WTC11 (cell line): Measurements from ENCODE around the gene STPG3. TPM values are rescaled to one million over a fixed set of nuclear protein-coding genes. Genes with fewer than 3 reads are reported as not detected.

Experiments used
- E2F5 ChIP-seq: sonication (generic); formaldehyde crosslinking; IDR thresholded peaks from 2 replicates; pipeline ENCODE4 v1.8.1; 2022; ENCODE audit warnings: mild to moderate bottlenecking, moderate library complexity, missing genetic modification reagents
- EMX1 ChIP-seq: fragments of 250-450 bp; sonication (Bioruptor Pico); IDR thresholded peaks from 2 replicates; pipeline ENCODE4 v1.8.0; 2021; ENCODE audit warnings: mild to moderate bottlenecking
- ERG ChIP-seq: fragments of 250-450 bp; sonication (Bioruptor Pico); IDR thresholded peaks from 2 replicates; pipeline ENCODE4 v1.8.0; 2021; ENCODE audit warnings: mild to moderate bottlenecking
- ESRRA ChIP-seq: sonication (generic); formaldehyde crosslinking; IDR thresholded peaks from 2 replicates; pipeline ENCODE4 v1.8.1; 2022; ENCODE audit warnings: mild to moderate bottlenecking, missing genetic modification reagents, borderline replicate concordance
- FOXK1 ChIP-seq: sonication (generic); formaldehyde crosslinking; IDR thresholded peaks from 2 replicates; pipeline ENCODE4 v1.8.0; 2022; ENCODE audit warnings: mild to moderate bottlenecking, moderate library complexity, missing genetic modification reagents
- FOXP4 ChIP-seq: sonication (generic); formaldehyde crosslinking; IDR thresholded peaks from 2 replicates; pipeline ENCODE4 v1.8.0; 2022; ENCODE audit warnings: mild to moderate bottlenecking, missing genetic modification reagents
- GABPB1 ChIP-seq: sonication (generic); formaldehyde crosslinking; IDR thresholded peaks from 2 replicates; pipeline ENCODE4 v1.8.1; 2023; ENCODE audit warnings: mild to moderate bottlenecking, missing genetic modification reagents
- JUN ChIP-seq: sonication (generic); formaldehyde crosslinking; IDR thresholded peaks from 2 replicates; pipeline ENCODE4 v1.8.0; 2023; ENCODE audit warnings: mild to moderate bottlenecking, missing genetic modification reagents
- MXD4 ChIP-seq: fragments of 250-450 bp; sonication (Bioruptor Pico); IDR thresholded peaks from 2 replicates; pipeline ENCODE4 v1.8.0; 2021; ENCODE audit warnings: mild to moderate bottlenecking, moderate library complexity, borderline replicate concordance
- NFYB ChIP-seq: sonication (generic); formaldehyde crosslinking; conservative IDR thresholded peaks from 2 replicates; pipeline ENCODE4 v1.8.0; 2022; ENCODE audit warnings: low read depth, missing genetic modification reagents
- OVOL2 ChIP-seq: fragments of 250-450 bp; sonication (Bioruptor Pico); IDR thresholded peaks from 2 replicates; pipeline ENCODE4 v1.9.0; 2021; ENCODE audit warnings: mild to moderate bottlenecking, borderline replicate concordance
- SMAD3 ChIP-seq: sonication (generic); formaldehyde crosslinking; IDR thresholded peaks from 2 replicates; pipeline ENCODE4 v1.8.0; 2022; ENCODE audit warnings: missing genetic modification reagents, mild to moderate bottlenecking, borderline replicate concordance
- SMAD4 ChIP-seq: sonication (generic); formaldehyde crosslinking; IDR thresholded peaks from 2 replicates; pipeline ENCODE4 v1.8.0; 2022; ENCODE audit warnings: mild to moderate bottlenecking, missing genetic modification reagents
- SP1 ChIP-seq: sonication (generic); formaldehyde crosslinking; conservative IDR thresholded peaks from 2 replicates; pipeline ENCODE4 v1.8.1; 2022; ENCODE audit warnings: missing genetic modification reagents
- STAT6 ChIP-seq: sonication (generic); formaldehyde crosslinking; conservative IDR thresholded peaks from 2 replicates; pipeline ENCODE4 v1.8.1; 2023; ENCODE audit warnings: mild to moderate bottlenecking, low read depth, missing genetic modification reagents, moderate library complexity
- TEAD1 ChIP-seq: sonication (generic); formaldehyde crosslinking; IDR thresholded peaks from 2 replicates; pipeline ENCODE4 v1.8.0; 2022; ENCODE audit warnings: mild to moderate bottlenecking, missing genetic modification reagents
- USF1 ChIP-seq: sonication (generic); formaldehyde crosslinking; IDR thresholded peaks from 2 replicates; pipeline ENCODE4 v1.8.0; 2022; ENCODE audit warnings: mild to moderate bottlenecking, missing genetic modification reagents
- ZSCAN18 ChIP-seq: fragments of 250-450 bp; sonication (Bioruptor Pico); IDR thresholded peaks from 2 replicates; pipeline ENCODE4 v2.1.2; 2022; ENCODE audit warnings: mild to moderate bottlenecking, moderate library complexity
- total RNA-seq: library from RNA; stranded (reverse); gene quantifications from 3 replicates; pipeline ENCODE4 v1.2.3, GENCODE V29; 2021
- TF ChIP-seq, protein P1 (sequence below): sonication (generic); formaldehyde crosslinking; IDR thresholded peaks from 2 replicates; pipeline ENCODE4 v1.8.1; 2022; ENCODE audit warnings: missing genetic modification reagents, borderline replicate concordance
- TF ChIP-seq, protein P2 (sequence below): sonication (generic); formaldehyde crosslinking; IDR thresholded peaks from 2 replicates; pipeline ENCODE4 v1.8.1; 2023; ENCODE audit warnings: mild to moderate bottlenecking, missing genetic modification reagents
- TF ChIP-seq, protein P3 (sequence below): sonication (generic); formaldehyde crosslinking; IDR thresholded peaks from 2 replicates; pipeline ENCODE4 v1.8.0; 2022; ENCODE audit warnings: mild to moderate bottlenecking, missing genetic modification reagents
- TF ChIP-seq, protein P4 (sequence below): fragments of 250-450 bp; sonication (Bioruptor Pico); IDR thresholded peaks from 2 replicates; pipeline ENCODE4 v1.9.0; 2021; ENCODE audit warnings: moderate library complexity, mild to moderate bottlenecking, inconsistent platforms, borderline replicate concordance
- TF ChIP-seq, protein P5 (sequence below): sonication (generic); formaldehyde crosslinking; IDR thresholded peaks from 2 replicates; pipeline ENCODE4 v1.8.1; 2022; ENCODE audit warnings: mild to moderate bottlenecking, missing genetic modification reagents, moderate library complexity, borderline replicate concordance

Gene STPG3
- total RNA-seq, 1 experiment from 2014 or later = 0.26 TPM

DNA sequence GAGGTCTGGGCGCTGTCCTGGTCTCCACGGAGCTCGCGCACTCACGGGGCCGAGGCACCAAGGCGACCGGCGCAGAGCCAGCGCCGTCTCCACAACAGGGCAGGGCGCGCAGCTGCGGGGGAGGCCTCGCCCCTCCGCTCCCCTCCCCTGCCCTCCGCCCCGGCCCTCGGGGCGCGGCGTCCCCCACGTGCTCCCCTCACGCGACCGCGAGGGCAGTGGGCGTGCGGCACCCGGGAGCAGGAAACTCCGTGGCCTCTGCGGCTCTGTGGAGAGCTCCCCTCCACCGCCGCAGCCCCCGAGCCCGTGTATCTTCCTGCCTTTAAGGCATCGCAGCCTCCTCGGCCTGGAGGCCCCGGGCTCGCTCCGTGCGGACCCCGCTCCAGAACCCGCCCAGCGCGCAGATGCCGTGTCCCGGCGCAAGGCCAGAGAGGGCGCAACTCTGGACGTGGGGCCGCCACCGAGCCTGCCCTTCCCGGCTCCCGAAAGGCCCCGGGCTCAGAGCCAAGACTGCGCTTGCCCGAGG is 10.7 kb upstream of the STPG3 start (continued):
- TF ChIP-seq FOXP4 (peak; percentile 67; the same call in 1 of the 2 replicates), SMAD4 (CRISPR knock-in tag) (no peak), OVOL2 (CRISPR knock-in tag) (no peak), JUN (CRISPR knock-in tag) (0 out of 2 replicates have a peak, but pooled peaks have one; percentile 64), SP1 (CRISPR knock-in tag) (no peak), NFYB (no peak), TEAD1 (CRISPR knock-in tag) (peak; percentile 79; the same call in 1 of the 2 replicates), USF1 (CRISPR knock-in tag) (peak; percentile 57; the same call in 1 of the 2 replicates), FOXK1 (CRISPR knock-in tag) (peak; percentile 34; the same call in 1 of the 2 replicates), ESRRA (peak; percentile 76; the same call in 1 of the 2 replicates), EMX1 (CRISPR knock-in tag) (no peak), MXD4 (CRISPR knock-in tag) (no peak), ZSCAN18 (CRISPR knock-in tag) (no peak), STAT6 (CRISPR knock-in tag) (no peak), ERG (no peak), E2F5 (CRISPR knock-in tag) (peak; percentile 56; the same call in 1 of the 2 replicates), SMAD3 (CRISPR knock-in tag) (peak; percentile 68; the same call in 1 of the 2 replicates), GABPB1 (no peak)
- TF ChIP-seq, protein P1, sequence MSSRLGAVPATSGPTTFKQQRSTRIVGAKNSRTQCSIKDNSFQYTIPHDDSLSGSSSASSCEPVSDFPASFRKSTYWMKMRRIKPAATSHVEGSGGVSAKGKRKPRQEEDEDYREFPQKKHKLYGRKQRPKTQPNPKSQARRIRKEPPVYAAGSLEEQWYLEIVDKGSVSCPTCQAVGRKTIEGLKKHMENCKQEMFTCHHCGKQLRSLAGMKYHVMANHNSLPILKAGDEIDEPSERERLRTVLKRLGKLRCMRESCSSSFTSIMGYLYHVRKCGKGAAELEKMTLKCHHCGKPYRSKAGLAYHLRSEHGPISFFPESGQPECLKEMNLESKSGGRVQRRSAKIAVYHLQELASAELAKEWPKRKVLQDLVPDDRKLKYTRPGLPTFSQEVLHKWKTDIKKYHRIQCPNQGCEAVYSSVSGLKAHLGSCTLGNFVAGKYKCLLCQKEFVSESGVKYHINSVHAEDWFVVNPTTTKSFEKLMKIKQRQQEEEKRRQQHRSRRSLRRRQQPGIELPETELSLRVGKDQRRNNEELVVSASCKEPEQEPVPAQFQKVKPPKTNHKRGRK (CRISPR knock-in tag) = no peak
- TF ChIP-seq, protein P2, sequence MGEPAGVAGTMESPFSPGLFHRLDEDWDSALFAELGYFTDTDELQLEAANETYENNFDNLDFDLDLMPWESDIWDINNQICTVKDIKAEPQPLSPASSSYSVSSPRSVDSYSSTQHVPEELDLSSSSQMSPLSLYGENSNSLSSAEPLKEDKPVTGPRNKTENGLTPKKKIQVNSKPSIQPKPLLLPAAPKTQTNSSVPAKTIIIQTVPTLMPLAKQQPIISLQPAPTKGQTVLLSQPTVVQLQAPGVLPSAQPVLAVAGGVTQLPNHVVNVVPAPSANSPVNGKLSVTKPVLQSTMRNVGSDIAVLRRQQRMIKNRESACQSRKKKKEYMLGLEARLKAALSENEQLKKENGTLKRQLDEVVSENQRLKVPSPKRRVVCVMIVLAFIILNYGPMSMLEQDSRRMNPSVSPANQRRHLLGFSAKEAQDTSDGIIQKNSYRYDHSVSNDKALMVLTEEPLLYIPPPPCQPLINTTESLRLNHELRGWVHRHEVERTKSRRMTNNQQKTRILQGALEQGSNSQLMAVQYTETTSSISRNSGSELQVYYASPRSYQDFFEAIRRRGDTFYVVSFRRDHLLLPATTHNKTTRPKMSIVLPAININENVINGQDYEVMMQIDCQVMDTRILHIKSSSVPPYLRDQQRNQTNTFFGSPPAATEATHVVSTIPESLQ (CRISPR knock-in tag) = no peak
- TF ChIP-seq, protein P3, sequence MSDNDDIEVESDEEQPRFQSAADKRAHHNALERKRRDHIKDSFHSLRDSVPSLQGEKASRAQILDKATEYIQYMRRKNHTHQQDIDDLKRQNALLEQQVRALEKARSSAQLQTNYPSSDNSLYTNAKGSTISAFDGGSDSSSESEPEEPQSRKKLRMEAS (CRISPR knock-in tag) = peak; percentile 84
- TF ChIP-seq, protein P4, sequence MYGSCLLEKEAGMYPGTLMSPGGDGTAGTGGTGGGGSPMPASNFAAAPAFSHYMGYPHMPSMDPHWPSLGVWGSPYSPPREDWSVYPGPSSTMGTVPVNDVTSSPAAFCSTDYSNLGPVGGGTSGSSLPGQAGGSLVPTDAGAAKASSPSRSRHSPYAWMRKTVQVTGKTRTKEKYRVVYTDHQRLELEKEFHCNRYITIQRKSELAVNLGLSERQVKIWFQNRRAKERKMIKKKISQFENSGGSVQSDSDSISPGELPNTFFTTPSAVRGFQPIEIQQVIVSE (CRISPR knock-in tag) = no peak
- TF ChIP-seq, protein P5, sequence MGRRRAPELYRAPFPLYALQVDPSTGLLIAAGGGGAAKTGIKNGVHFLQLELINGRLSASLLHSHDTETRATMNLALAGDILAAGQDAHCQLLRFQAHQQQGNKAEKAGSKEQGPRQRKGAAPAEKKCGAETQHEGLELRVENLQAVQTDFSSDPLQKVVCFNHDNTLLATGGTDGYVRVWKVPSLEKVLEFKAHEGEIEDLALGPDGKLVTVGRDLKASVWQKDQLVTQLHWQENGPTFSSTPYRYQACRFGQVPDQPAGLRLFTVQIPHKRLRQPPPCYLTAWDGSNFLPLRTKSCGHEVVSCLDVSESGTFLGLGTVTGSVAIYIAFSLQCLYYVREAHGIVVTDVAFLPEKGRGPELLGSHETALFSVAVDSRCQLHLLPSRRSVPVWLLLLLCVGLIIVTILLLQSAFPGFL (CRISPR knock-in tag) = peak; percentile 69; the same call in 1 of the 2 replicates
